T-helper 2 cell (primary cell): ENCODE data around the gene GM2A.
A peak's percentile ranks its signal among the peaks of the same experiment; 100 is the strongest.

Experiments
- DNase-seq, 5 experiments: peaks; one replicate each; pipeline versions ENCODE4 v3.0.0 to v3.0.0-alpha.2; 2012 to 2022
- total RNA-seq, 2 donors: gene quantifications; one replicate each; lab custom pipeline; 2026; lab: John Stamatoyannopoulos, UW

GM2A gene
- total RNA-seq, result 8.7 to 20.3 reads per million in 2 donors

GRCh38 chr5:151252762-151253604, at the start of gene GM2A:
Gene GM2A (plus strand): TSS chr5:151253185. CDS start chr5:151253217, 32 bp downstream.
- peak; percentile 96 to 99 (median 97) for DNase-seq

GRCh38 chr5:151204051-151204450, 48.9 kb upstream of the GM2A start:
- DNase-seq, result no peak

- no peak for DNase-seq
Measured at GRCh38 chr5:151205411-151205810, 47.6 kb upstream of the GM2A start.

- no peak for DNase-seq
Measured at GRCh38 chr5:151208481-151208914, 44.5 kb upstream of the GM2A start.

GRCh38 chr5:151212406-151212798, 40.6 kb upstream of the GM2A start:
- DNase-seq, result peak in 2 of 5 experiments; percentile 20 to 52

- peak; percentile 56 to 97 (median 76) for DNase-seq
Measured at GRCh38 chr5:151213803-151214613, 39.0 kb upstream of the GM2A start.

GRCh38 chr5:151214614-151215545, 38.1 kb upstream of the GM2A start:
- peak in 3 of 5 experiments; percentile 26 to 89 (median 57) for DNase-seq

GRCh38 chr5:151215546-151215880, 37.5 kb upstream of the GM2A start:
- DNase-seq, result peak in 1 of 5 experiments; percentile 13

- DNase-seq, result no peak
Measured at GRCh38 chr5:151216781-151217180, 36.2 kb upstream of the GM2A start.

- no peak for DNase-seq
Measured at GRCh38 chr5:151218177-151218576, 34.8 kb upstream of the GM2A start.

- DNase-seq, result no peak
Measured at GRCh38 chr5:151219138-151219537, 33.8 kb upstream of the GM2A start.

GRCh38 chr5:151219789-151220188, 33.2 kb upstream of the GM2A start:
- DNase-seq, result no peak

GRCh38 chr5:151221574-151221973, 31.4 kb upstream of the GM2A start:
- no peak for DNase-seq

GRCh38 chr5:151222054-151222789, 30.8 kb upstream of the GM2A start:
- no peak for DNase-seq

GRCh38 chr5:151222790-151223446, 30.1 kb upstream of the GM2A start:
- peak in 4 of 5 experiments; percentile 14 to 81 (median 38) for DNase-seq

GRCh38 chr5:151223447-151224264, 29.3 kb upstream of the GM2A start, which contains the start of gene CCDC69:
Gene CCDC69 (minus strand): TSS chr5:151224092. CDS start chr5:151223970, 122 bp downstream.
- DNase-seq, result peak in 4 of 5 experiments; percentile 25 to 68 (median 40)

GRCh38 chr5:151224372-151224771, 28.6 kb upstream of the GM2A start:
- DNase-seq, result peak in 1 of 5 experiments; percentile 55

- no peak for DNase-seq
Measured at GRCh38 chr5:151225071-151225470, 27.9 kb upstream of the GM2A start.

- no peak for DNase-seq
Measured at GRCh38 chr5:151225475-151225874, 27.5 kb upstream of the GM2A start.

GRCh38 chr5:151227918-151228447, 25.0 kb upstream of the GM2A start:
- DNase-seq, result no peak
